IMR-90 (cell line): ENCODE measurements around the gene TNFRSF1A. TPM values are rescaled to one million over a fixed set of nuclear protein-coding genes. Genes with fewer than 3 reads are reported as not detected.

Experiments
- ATAC-seq: fragments of 200-7000 bp; cut with Tn5 transposase; 2 replicates; pipeline ENCODE4 v1.9.1; 2020; ENCODE audit warnings: low read depth, mild to moderate bottlenecking, moderate library complexity
- BruUV-seq: library from RNA; stranded (reverse); fragments of 400-500 nt; replicated peaks from 2 replicates; lab custom pipeline; 2021; lab: Mats Ljungman, UMichigan
- CTCF ChIA-PET: fragments of 300-600 bp; formaldehyde crosslinking; extraction: SDS; loops from one replicate; lab custom pipeline; 2021; ENCODE audit warnings: antibody characterized with exemption; lab: Yijun Ruan, JAX
- POLR2A ChIA-PET: fragments of 300-600 bp; sonication (Branson Sonifier 250); formaldehyde crosslinking; loops from one replicate; lab custom pipeline; 2022; ENCODE audit warnings: antibody characterized with exemption; ENCODE audit not compliant: unreplicated experiment; lab: Charles Lee
- DNase-seq: peaks from one replicate; pipeline ENCODE4 v3.0.0; 2013
- H2AFZ ChIP-seq: replicated peaks from 2 replicates; pipeline ENCODE3; 2013; ENCODE audit warnings: low read length, mild to moderate bottlenecking; ENCODE audit not compliant: poor library complexity
- H2AK5ac ChIP-seq: 2 replicates; pipeline ENCODE4 v1.6.1; 2013; ENCODE audit warnings: low read depth, low read length, inconsistent platforms
- H2AK9ac ChIP-seq: replicated peaks from 2 replicates; pipeline ENCODE3; 2013; ENCODE audit warnings: mild to moderate bottlenecking, low read depth, low read length, moderate library complexity; ENCODE audit not compliant: poor library complexity
- H2BK120ac ChIP-seq: 2 replicates; pipeline ENCODE4 v1.6.1; 2013; ENCODE audit warnings: low read depth, low read length, inconsistent platforms
- H2BK15ac ChIP-seq: 3 replicates; pipeline ENCODE4 v1.6.1; 2013; ENCODE audit warnings: low read depth, low read length, inconsistent platforms
- H2BK20ac ChIP-seq: 2 replicates; pipeline ENCODE4 v1.6.1; 2013; ENCODE audit warnings: low read depth, mild to moderate bottlenecking, inconsistent platforms, low read length, moderate library complexity
- H2BK5ac ChIP-seq: 2 replicates; pipeline ENCODE4 v1.6.1; 2013; ENCODE audit warnings: mild to moderate bottlenecking, low read depth, low read length, inconsistent platforms; ENCODE audit not compliant: poor library complexity, severe bottlenecking
- H3K14ac ChIP-seq: replicated peaks from 2 replicates; pipeline ENCODE4 v1.6.1; 2013; ENCODE audit warnings: low read depth, low read length, inconsistent platforms
- H3K18ac ChIP-seq: 2 replicates; pipeline ENCODE4 v1.6.1; 2013; ENCODE audit warnings: low read depth, low read length, control low read depth
- H3K23ac ChIP-seq: 2 replicates; pipeline ENCODE4 v1.6.1; 2013; ENCODE audit warnings: low read depth, low read length, inconsistent platforms
- H3K27ac ChIP-seq: 2 replicates; pipeline ENCODE4 v1.5.1; 2013; ENCODE audit warnings: mild to moderate bottlenecking, control low read depth, low read length; ENCODE audit not compliant: insufficient read depth
- H3K27me3 ChIP-seq: 2 replicates; pipeline ENCODE4 v1.6.1; 2013; ENCODE audit warnings: low read length; ENCODE audit not compliant: control insufficient read depth, insufficient read depth
- H3K36me3 ChIP-seq: 2 replicates; pipeline ENCODE4 v1.6.1; 2013; ENCODE audit warnings: low read length, mixed read lengths; ENCODE audit not compliant: control insufficient read depth, insufficient read depth
- H3K4ac ChIP-seq: 2 replicates; pipeline ENCODE4 v1.6.1; 2013; ENCODE audit warnings: low read depth, low read length, inconsistent platforms
- H3K4me1 ChIP-seq: 2 replicates; pipeline ENCODE4 v1.6.1; 2013; ENCODE audit warnings: low read length, mixed read lengths; ENCODE audit not compliant: control insufficient read depth, insufficient read depth
- H3K4me2 ChIP-seq: 2 replicates; pipeline ENCODE4 v1.6.1; 2013; ENCODE audit warnings: low read depth, mild to moderate bottlenecking, control low read depth, low read length, moderate library complexity
- H3K4me3 ChIP-seq: 2 replicates; pipeline ENCODE4 v1.5.1; 2013; ENCODE audit warnings: low read depth, mild to moderate bottlenecking, control low read depth, low read length, moderate library complexity; ENCODE audit not compliant: insufficient read depth
- H3K56ac ChIP-seq: 2 replicates; pipeline ENCODE4 v1.6.1; 2013; ENCODE audit warnings: low read length, inconsistent platforms; ENCODE audit not compliant: insufficient read depth; ENCODE audit errors: extremely low read depth
- H3K79me1 ChIP-seq, 2 experiments: 2 replicates each; pipeline ENCODE4 v1.6.1; 2013; ENCODE audit warnings: low read length in 2 of 2, inconsistent platforms in 1 of 2, low read depth in 1 of 2
- H3K9ac ChIP-seq: 2 replicates; pipeline ENCODE4 v1.6.1; 2013; ENCODE audit warnings: low read depth, low read length, control low read depth
- H3K9me1 ChIP-seq: 2 replicates; pipeline ENCODE4 v1.6.1; 2013; ENCODE audit warnings: low read length, inconsistent platforms; ENCODE audit not compliant: insufficient read depth
- H3K9me3 ChIP-seq: 2 replicates; pipeline ENCODE4 v1.6.1; 2013; ENCODE audit warnings: low read length; ENCODE audit not compliant: control insufficient read depth, insufficient read depth
- H4K20me1 ChIP-seq: 2 replicates; pipeline ENCODE4 v1.6.1; 2013; ENCODE audit warnings: low read length, inconsistent platforms; ENCODE audit not compliant: insufficient read depth
- H4K5ac ChIP-seq: 2 replicates; pipeline ENCODE4 v1.6.1; 2013; ENCODE audit warnings: mild to moderate bottlenecking, low read depth, low read length, control low read depth
- H4K8ac ChIP-seq, 2 experiments: 2 replicates each; pipeline ENCODE4 v1.6.1; 2013; ENCODE audit warnings: low read depth in 2 of 2, low read length in 2 of 2, control low read depth in 1 of 2, inconsistent platforms in 1 of 2
- H4K91ac ChIP-seq: 2 replicates; pipeline ENCODE4 v1.6.1; 2013; ENCODE audit warnings: low read depth, low read length, inconsistent platforms; ENCODE audit not compliant: insufficient read depth
- CHD1 ChIP-seq: IDR thresholded peaks from 2 replicates; pipeline ENCODE4 v1.6.1; 2012; ENCODE audit warnings: low read depth, low read length, improper control_type of control experiment
- ELK1 ChIP-seq: fragments of 150-350 bp; IDR thresholded peaks from 2 replicates; pipeline ENCODE4 v1.6.1; 2016; ENCODE audit warnings: low read depth, mild to moderate bottlenecking, low read length, moderate library complexity, borderline replicate concordance
- FOS ChIP-seq: fragments of 150-350 bp; IDR thresholded peaks from 2 replicates; pipeline ENCODE4 v1.6.1; 2016; ENCODE audit warnings: low read depth, low read length
- MAFK ChIP-seq: IDR thresholded peaks from 2 replicates; pipeline ENCODE4 v1.6.1; 2012; ENCODE audit warnings: low read depth, low read length, improper control_type of control experiment
- MAZ ChIP-seq: IDR thresholded peaks from 2 replicates; pipeline ENCODE4 v1.6.1; 2012; ENCODE audit warnings: low read depth, mild to moderate bottlenecking, low read length, improper control_type of control experiment, moderate library complexity, borderline replicate concordance
- MXI1 ChIP-seq: IDR thresholded peaks from 2 replicates; pipeline ENCODE4 v1.6.1; 2012; ENCODE audit warnings: low read depth, mild to moderate bottlenecking, low read length, moderate library complexity, borderline replicate concordance
- POLR2A ChIP-seq: IDR thresholded peaks from 2 replicates; pipeline ENCODE4 v1.6.1; 2012; ENCODE audit warnings: mild to moderate bottlenecking, low read depth, low read length
- RAD21 ChIP-seq: IDR thresholded peaks from 2 replicates; pipeline ENCODE4 v1.6.1; 2012; ENCODE audit warnings: low read length, improper control_type of control experiment
- RCOR1 ChIP-seq: IDR thresholded peaks from 2 replicates; pipeline ENCODE4 v1.6.1; 2012; ENCODE audit warnings: mild to moderate bottlenecking, low read length, improper control_type of control experiment; ENCODE audit not compliant: insufficient replicate concordance
- RFX5 ChIP-seq: IDR thresholded peaks from 2 replicates; pipeline ENCODE4 v1.8.0; 2012; ENCODE audit warnings: low read depth, mild to moderate bottlenecking, low read length, moderate library complexity
- SMC3 ChIP-seq: fragments of 150-350 bp; IDR thresholded peaks from 2 replicates; pipeline ENCODE4 v1.6.1; 2016; ENCODE audit warnings: low read depth, mild to moderate bottlenecking, antibody characterized with exemption, low read length, moderate library complexity
- USF2 ChIP-seq: fragments of 150-350 bp; IDR thresholded peaks from 2 replicates; pipeline ENCODE4 v1.6.1; 2017; ENCODE audit warnings: mild to moderate bottlenecking, antibody characterized with exemption, low read length, low read depth
- WGBS, 2 experiments: methylation state at CpG; one replicate each; pipeline versions ENCODE4 v1.1.5 to v1.1.7; 2013; ENCODE audit warnings: missing lambda C conversion rate in 2 of 2; ENCODE audit not compliant: insufficient read length in 1 of 2; ENCODE audit errors: extremely low coverage in 2 of 2; 5-methylcytosine and 5-hydroxymethylcytosine counted together
- dilution Hi-C: fragments of 300-500 bp; cut with HindIII; formaldehyde crosslinking; loops from one replicate; pipeline ENCODE4 v1.14.3; 2018; ENCODE audit warnings: low sequenced_read_pairs; ENCODE audit not compliant: unreplicated experiment
- in situ Hi-C: fragments of 300-500 bp; cut with MboI; formaldehyde crosslinking; loops from 3 replicates; pipeline ENCODE4 v1.14.3; 2019; ENCODE audit warnings: low sequenced_read_pairs, inconsistent platforms, mixed read lengths
- intact Hi-C: fragments of 100-400 bp; cut with micrococcal nuclease; formaldehyde crosslinking; loops from 2 replicates; pipeline ENCODE4 v1.10.0; 2022
- polyA plus RNA-seq, 3 experiments: library from polyadenylated mRNA; depleted of rRNA; stranded (reverse); fragments of >200 nt; gene quantifications; 2 replicates each; pipeline ENCODE4 v1.2.3, GENCODE V29; 2012; ENCODE audit warnings: low replicate concordance in 1 of 3
- total RNA-seq: library from RNA; depleted of rRNA; stranded (reverse); fragments of >200 nt; gene quantifications from 2 replicates; pipeline ENCODE4 v1.2.3, GENCODE V29; 2012
- TF ChIP-seq, protein P1 (sequence below): conservative IDR thresholded peaks from 2 replicates; pipeline ENCODE4 v1.5.1; 2012; ENCODE audit warnings: mild to moderate bottlenecking, low read depth, low read length, improper control_type of control experiment

The TNFRSF1A gene
- total and polyA plus RNA-seq, 2 of the 4 experiments (the other 2 are of a cell fraction): 79.6 to 136 TPM

- Histone ChIP-seq H2BK15ac (peak overlapping the region; percentile 78; the same call in 2 of the 3 replicates), H3K4ac (peak overlapping the region; percentile 91), H3K14ac (no peak overlapping the region), H3K56ac (peak overlapping the region; percentile 40), H4K20me1 (no peaks in the 10 kb centered on the region), H3K4me3 (no peak overlapping the region), H2BK120ac (peak overlapping the region; percentile 96), H4K91ac (no peak overlapping the region), H3K79me1 (peaks cover 0 to 5% of the 10 kb centered on the region in 2 experiments; a peak in 1 of 4 replicates), H3K9me1 (peaks cover 12% of the 10 kb centered on the region), H4K8ac (peak overlapping the region in 1 of 2 experiments; percentile 87; a peak in 2 of 4 replicates), H3K23ac (peak overlapping the region; percentile 89; the same call in 1 of the 2 replicates), H2AK9ac (no peak overlapping the region), H2BK5ac (peak overlapping the region; percentile 94), H3K4me1 (peaks cover 14% of the 10 kb centered on the region), H3K18ac (peak overlapping the region; percentile 39; the same call in 1 of the 2 replicates), H3K9ac (no peak overlapping the region), H2AFZ (no peak overlapping the region), H3K4me2 (peak overlapping the region; percentile 29; the same call in 1 of the 2 replicates), H3K36me3 (no peaks in the 10 kb centered on the region), H2BK20ac (peak overlapping the region; percentile 70), H3K9me3 (no peaks in the 10 kb centered on the region), H3K27me3 (no peaks in the 10 kb centered on the region), H4K5ac (peak overlapping the region; percentile 15; the same call in 1 of the 2 replicates), H3K27ac (peak overlapping the region; percentile 34; the same call in 1 of the 2 replicates), H2AK5ac (no peak overlapping the region)
- DNase-seq: peak; percentile 89
- CTCF ChIA-PET: interaction anchor here (1.0 to 3.7 kb wide), 6 partner anchors 90 to 297 kb away, joined by 4 to 17 read pairs (median 6); no protein-coding TSS in a partner anchor
- dilution Hi-C loops (no loop called here), in situ Hi-C loops (loop anchor here (5.0 to 25.0 kb wide), 2 partner anchors 298 to 823 kb away; no protein-coding TSS in a partner anchor), intact Hi-C loops (loop anchor here (1.0 to 10.0 kb wide), 6 partner anchors 90 to 781 kb away; no protein-coding TSS in a partner anchor)
- peak; percentile 55 for ATAC-seq
- POLR2A ChIA-PET: interaction anchor here (1.0 kb wide), 1 partner anchor 297 kb away, joined by 3 read pairs; no protein-coding TSS in a partner anchor
- 38% methylated on average over 1 of the region's 1 CpG; no CpG with 5 or more reads in 1 of the 2 experiments for WGBS, 2 experiments
- BruUV-seq: no TSS peak
- no peak for TF ChIP-seq SMC3
- TF ChIP-seq MAZ: no peak
- no peak for TF ChIP-seq POLR2A
- TF ChIP-seq, protein P1, sequence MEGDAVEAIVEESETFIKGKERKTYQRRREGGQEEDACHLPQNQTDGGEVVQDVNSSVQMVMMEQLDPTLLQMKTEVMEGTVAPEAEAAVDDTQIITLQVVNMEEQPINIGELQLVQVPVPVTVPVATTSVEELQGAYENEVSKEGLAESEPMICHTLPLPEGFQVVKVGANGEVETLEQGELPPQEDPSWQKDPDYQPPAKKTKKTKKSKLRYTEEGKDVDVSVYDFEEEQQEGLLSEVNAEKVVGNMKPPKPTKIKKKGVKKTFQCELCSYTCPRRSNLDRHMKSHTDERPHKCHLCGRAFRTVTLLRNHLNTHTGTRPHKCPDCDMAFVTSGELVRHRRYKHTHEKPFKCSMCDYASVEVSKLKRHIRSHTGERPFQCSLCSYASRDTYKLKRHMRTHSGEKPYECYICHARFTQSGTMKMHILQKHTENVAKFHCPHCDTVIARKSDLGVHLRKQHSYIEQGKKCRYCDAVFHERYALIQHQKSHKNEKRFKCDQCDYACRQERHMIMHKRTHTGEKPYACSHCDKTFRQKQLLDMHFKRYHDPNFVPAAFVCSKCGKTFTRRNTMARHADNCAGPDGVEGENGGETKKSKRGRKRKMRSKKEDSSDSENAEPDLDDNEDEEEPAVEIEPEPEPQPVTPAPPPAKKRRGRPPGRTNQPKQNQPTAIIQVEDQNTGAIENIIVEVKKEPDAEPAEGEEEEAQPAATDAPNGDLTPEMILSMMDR: no peak
- no peak for TF ChIP-seq ELK1
- TF ChIP-seq RCOR1: no peak
- no peak; the same call in 1 of the 2 replicates for TF ChIP-seq RAD21
- TF ChIP-seq USF2: no peak
- no peak for TF ChIP-seq MXI1
- no peak for TF ChIP-seq CHD1
- peak; percentile 13; the same call in 1 of the 2 replicates for TF ChIP-seq MAFK
- peak; percentile 80 for TF ChIP-seq FOS
- TF ChIP-seq RFX5: no peak
Observed at GRCh38 chr12:6285532-6286306, 56.2 kb downstream of the TNFRSF1A start.
